Chondrocyte (in vitro differentiated cells): ENCODE data around the gene THADA. TPM values are rescaled to one million over a fixed set of nuclear protein-coding genes. Genes with fewer than 3 reads are reported as not detected.
A peak's percentile ranks its signal among the peaks of the same experiment; 100 is the strongest.

Source experiments
- DNase-seq: peaks from one replicate; pipeline ENCODE4 v3.0.0; 2021; ENCODE audit warnings: mixed read lengths, low spot score
- H3K27ac Mint-ChIP-seq: one replicate; pipeline ENCODE4 v1.8.0; 2021; ENCODE audit warnings: mild to moderate bottlenecking, moderate library complexity, mixed read lengths; ENCODE audit not compliant: unreplicated experiment
- H3K27me3 Mint-ChIP-seq: 2 replicates; pipeline ENCODE4 v1.8.0; 2021; ENCODE audit warnings: low read depth, mixed read lengths
- H3K36me3 Mint-ChIP-seq: 2 replicates; pipeline ENCODE4 v1.8.0; 2021; ENCODE audit warnings: low read depth, mixed read lengths
- H3K4me1 Mint-ChIP-seq: 2 replicates; pipeline ENCODE4 v1.8.0; 2021; ENCODE audit warnings: low read depth, mild to moderate bottlenecking, mixed read lengths
- H3K4me3 Mint-ChIP-seq: one replicate; pipeline ENCODE4 v1.8.0; 2021; ENCODE audit warnings: mild to moderate bottlenecking, moderate library complexity, mixed read lengths; ENCODE audit not compliant: unreplicated experiment
- H3K9me3 Mint-ChIP-seq: 2 replicates; pipeline ENCODE4 v1.8.0; 2021; ENCODE audit warnings: low read depth, mixed read lengths
- CTCF ChIP-seq: fragments of 200-600 bp; sonication (generic); IDR thresholded peaks from 2 replicates; pipeline ENCODE4 v1.5.0; 2021; ENCODE audit warnings: antibody characterized with exemption, mild to moderate bottlenecking, moderate library complexity
- total RNA-seq: library from RNA; stranded (reverse); gene quantifications from 3 replicates; pipeline ENCODE4 v1.2.1, GENCODE V29; 2021

The THADA gene
- total RNA-seq, 1 donor from 2014 or later: 28.4 TPM

GRCh38 chr2:43321446-43321845 lies 274.4 kb downstream of the THADA start:
- H3K27ac Mint-ChIP-seq: no peak overlapping the region

GRCh38 chr2:43319541-43319940 lies 276.3 kb downstream of the THADA start:
- no peak for DNase-seq
- no peak for TF ChIP-seq CTCF
- Mint-ChIP-seq H3K9me3 (no peaks in the 10 kb centered on the region), H3K36me3 (peaks cover 5% of the 10 kb centered on the region), H3K4me1 (peaks cover 36% of the 10 kb centered on the region), H3K27ac (peak overlapping the region; percentile 86), H3K27me3 (no peaks in the 10 kb centered on the region), H3K4me3 (no peak overlapping the region)

More at GRCh38 chr2:43321446-43321845, 274.4 kb downstream of the THADA start:
- TF ChIP-seq CTCF: no peak
- H3K27me3 Mint-ChIP-seq: no peaks in the 10 kb centered on the region
- no peak for DNase-seq
- peaks cover 46% of the 10 kb centered on the region for H3K4me1 Mint-ChIP-seq
- H3K9me3 Mint-ChIP-seq: peaks cover 4% of the 10 kb centered on the region
- no peak overlapping the region for H3K4me3 Mint-ChIP-seq
- peaks cover 5% of the 10 kb centered on the region for H3K36me3 Mint-ChIP-seq

GRCh38 chr2:43318791-43319190 lies 277.0 kb downstream of the THADA start:
- TF ChIP-seq CTCF: no peak
- no peak overlapping the region for H3K4me3 Mint-ChIP-seq
- H3K36me3 Mint-ChIP-seq: peaks cover 5% of the 10 kb centered on the region
- H3K27ac Mint-ChIP-seq: no peak overlapping the region
- DNase-seq: no peak
- no peaks in the 10 kb centered on the region for H3K9me3 Mint-ChIP-seq
- no peaks in the 10 kb centered on the region for H3K27me3 Mint-ChIP-seq
- peaks cover 36% of the 10 kb centered on the region for H3K4me1 Mint-ChIP-seq

GRCh38 chr2:43317680-43318079 lies 278.2 kb downstream of the THADA start:
- peaks cover 43% of the 10 kb centered on the region for H3K4me1 Mint-ChIP-seq
- no peak for DNase-seq
- no peak for TF ChIP-seq CTCF
- H3K27ac Mint-ChIP-seq: no peak overlapping the region
- no peak overlapping the region for H3K4me3 Mint-ChIP-seq
- peaks cover 5% of the 10 kb centered on the region for H3K36me3 Mint-ChIP-seq
- no peaks in the 10 kb centered on the region for H3K27me3 Mint-ChIP-seq
- H3K9me3 Mint-ChIP-seq: no peaks in the 10 kb centered on the region

- Mint-ChIP-seq H3K4me1 (peaks cover 48% of the 10 kb centered on the region), H3K36me3 (peaks cover 5% of the 10 kb centered on the region), H3K27ac (no peak overlapping the region), H3K27me3 (no peaks in the 10 kb centered on the region), H3K4me3 (no peak overlapping the region), H3K9me3 (no peaks in the 10 kb centered on the region)
- TF ChIP-seq CTCF: no peak
- DNase-seq: no peak
These were observed 278.6 kb downstream of the THADA start for GRCh38 chr2:43317194-43317593.
